K562 (cell line): ENCODE results near the gene IL6R. TPM values are rescaled to one million over a fixed set of nuclear protein-coding genes. Genes with fewer than 3 reads are reported as not detected.

ENCODE experiments used
- ATAC-seq: fragments of 200-7000 bp; cut with Tn5 transposase; 3 replicates; pipeline ENCODE4 v1.9.1; 2020; ENCODE audit warnings: moderate library complexity
- BruUV-seq: library from RNA; stranded (reverse); fragments of 400-500 nt; replicated peaks from 2 replicates; lab custom pipeline; 2021; lab: Mats Ljungman, UMichigan
- CTCF ChIA-PET: fragments of 300-600 bp; formaldehyde crosslinking; extraction: SDS; loops from one replicate; lab custom pipeline; 2021; ENCODE audit warnings: low intra/inter-chr PET ratio; lab: Yijun Ruan, JAX
- POLR2A ChIA-PET: fragments of 300-600, 350-650 bp; sonication (Branson Sonifier 250); formaldehyde crosslinking; extraction: SDS; loops from one replicate; lab custom pipeline; 2021; ENCODE audit warnings: antibody characterized with exemption, inconsistent platforms; lab: Yijun Ruan, JAX
- DNase-seq, 4 experiments: peaks; one replicate each; pipeline versions ENCODE4 v3.0.0 to v3.0.0-alpha.2; 2011 to 2018; ENCODE audit warnings: low spot score in 3 of 4, mixed read lengths in 3 of 4; ENCODE audit errors: extremely low read depth in 1 of 4
- FAIRE-seq: peaks from 2 replicates; lab custom pipeline; 2011; peaks lifted over from hg19 to GRCh38; lab: Jason Lieb, UNC
- H2AFZ ChIP-seq: 2 replicates; pipeline ENCODE4 v1.6.0; 2011; ENCODE audit warnings: low read depth, low read length, control low read depth, inconsistent platforms
- H3K27ac ChIP-seq: fragments of 200-600 bp; 3 replicates; pipeline ENCODE4 v1.8.0; 2011; ENCODE audit warnings: low read depth, mild to moderate bottlenecking, control low read depth, inconsistent platforms, low read length, moderate library complexity, mixed read lengths; ENCODE audit errors: extremely low read depth
- H3K27me3 ChIP-seq, 2 experiments: fragments of 300-600 bp in 1 of 2; 2 replicates in 1 of 2; 3 replicates in 1 of 2; pipeline versions ENCODE4 v1.6.0 to v1.8.0; 2011; ENCODE audit warnings: inconsistent platforms in 2 of 2, low read length in 2 of 2, mild to moderate bottlenecking in 1 of 2, mixed read lengths in 1 of 2, moderate library complexity in 1 of 2; ENCODE audit not compliant: control insufficient read depth in 2 of 2, insufficient read depth in 2 of 2
- H3K36me3 ChIP-seq: fragments of 300-600 bp; 3 replicates; pipeline ENCODE4 v1.8.0; 2011; ENCODE audit warnings: mild to moderate bottlenecking, low read length, inconsistent platforms; ENCODE audit not compliant: control insufficient read depth, insufficient read depth
- H3K4me1 ChIP-seq, 2 experiments: fragments of 200-600 bp in 1 of 2; replicated peaks in 1 of 2; 2 replicates in 1 of 2; 3 replicates in 1 of 2; pipeline versions ENCODE4 v1.5.1 to v1.8.0; 2011; ENCODE audit warnings: inconsistent platforms in 2 of 2, low read length in 2 of 2, mild to moderate bottlenecking in 1 of 2, mixed read lengths in 1 of 2, moderate library complexity in 1 of 2; ENCODE audit not compliant: control insufficient read depth in 2 of 2, insufficient read depth in 2 of 2
- H3K4me2 ChIP-seq: 2 replicates; pipeline ENCODE4 v1.6.1; 2011; ENCODE audit warnings: low read length, control low read depth, inconsistent platforms, mixed read lengths; ENCODE audit not compliant: insufficient read depth
- H3K4me3 ChIP-seq: fragments of 200-600 bp; sonication (generic), shearing (Covaris generic); 2 replicates; pipeline ENCODE4 v1.5.1; 2016; ENCODE audit warnings: control low read depth, inconsistent platforms
- H3K79me2 ChIP-seq: fragments of 200-600 bp; 3 replicates; pipeline ENCODE4 v1.8.0; 2011; ENCODE audit warnings: low read length, inconsistent platforms; ENCODE audit not compliant: control insufficient read depth, insufficient read depth
- H3K9ac ChIP-seq, 2 experiments: 2 replicates each; pipeline versions ENCODE4 v1.6.0 to v1.6.1; 2011; ENCODE audit warnings: low read depth in 2 of 2, low read length in 2 of 2, control low read depth in 1 of 2, inconsistent platforms in 1 of 2, mild to moderate bottlenecking in 1 of 2, mixed read lengths in 1 of 2; ENCODE audit not compliant: insufficient read depth in 1 of 2
- H3K9me1 ChIP-seq: one replicate; pipeline ENCODE4 v1.6.0; 2011; ENCODE audit warnings: inconsistent platforms, mild to moderate bottlenecking, low read length, moderate library complexity; ENCODE audit not compliant: control insufficient read depth, insufficient read depth
- H3K9me3 ChIP-seq: replicated peaks from 2 replicates; pipeline ENCODE4 v1.5.1; 2011; ENCODE audit warnings: low read depth, low read length, inconsistent platforms; ENCODE audit not compliant: control insufficient read depth, insufficient read depth
- H4K20me1 ChIP-seq: replicated peaks from 2 replicates; pipeline ENCODE4 v1.6.1; 2011; ENCODE audit warnings: low read length, inconsistent platforms, mixed read lengths; ENCODE audit not compliant: control insufficient read depth, insufficient read depth
- FOSL1 ChIP-seq: fragments of 200-800 bp; sonication (Bioruptor generic); conservative IDR thresholded peaks from 2 replicates; pipeline ENCODE4 v1.6.1; 2016; ENCODE audit warnings: missing genetic modification characterization, missing compliant biosample characterization
- HDGF ChIP-seq: fragments of 450-650 bp; IDR thresholded peaks from 2 replicates; pipeline ENCODE4 v1.6.1; 2016
- LARP7 ChIP-seq: fragments of 450-650 bp; IDR thresholded peaks from 2 replicates; pipeline ENCODE4 v1.6.1; 2016
- MCM7 ChIP-seq, 2 experiments: fragments of 450-650 bp; IDR thresholded peaks; 2 replicates each; pipeline ENCODE4 v1.6.1; 2016 to 2018
- NR2C1 ChIP-seq, 2 experiments: fragments of 450-650 bp; IDR thresholded peaks; 2 replicates each; pipeline ENCODE4 v1.6.1; 2017; ENCODE audit warnings: mild to moderate bottlenecking in 2 of 2, antibody characterized with exemption in 1 of 2, inconsistent platforms in 1 of 2, missing compliant biosample characterization in 1 of 2, missing genetic modification characterization in 1 of 2
- YY1 ChIP-seq, 3 experiments: IDR thresholded peaks; 2 replicates each; pipeline ENCODE4 v1.6.1; 2011; ENCODE audit warnings: low read length in 2 of 3, mild to moderate bottlenecking in 2 of 3, moderate library complexity in 2 of 3, borderline replicate concordance in 1 of 3, control low read depth in 1 of 3, low read depth in 1 of 3; ENCODE audit not compliant: insufficient read depth in 3 of 3, insufficient replicate concordance in 2 of 3, control insufficient read depth in 1 of 3, insufficient read length in 1 of 3; ENCODE audit errors: extremely low read depth in 1 of 3
- ZFX ChIP-seq: sonication (generic); formaldehyde crosslinking; IDR thresholded peaks from 2 replicates; pipeline ENCODE4 v1.8.0; 2022; ENCODE audit warnings: mild to moderate bottlenecking, missing genetic modification reagents, moderate library complexity
- ZNF699 ChIP-seq: fragments of 250-450 bp; sonication (Bioruptor Pico); IDR thresholded peaks from 2 replicates; pipeline ENCODE4 v1.8.0; 2021; ENCODE audit warnings: mild to moderate bottlenecking, moderate library complexity; ENCODE audit not compliant: insufficient replicate concordance
- WGBS: fragments of 100-300 bp; shearing (Covaris generic); methylation state at CpG from one replicate; pipeline ENCODE4 v1.1.6; 2016; ENCODE audit warnings: low coverage, mixed read lengths; ENCODE audit not compliant: insufficient coverage; ENCODE audit errors: missing lambda C conversion rate; 5-methylcytosine and 5-hydroxymethylcytosine counted together
- in situ Hi-C: fragments of 300-500 bp; cut with MboI; formaldehyde crosslinking; loops from 4 replicates; pipeline ENCODE4 v1.15.0; 2018; ENCODE audit warnings: inconsistent platforms, mixed read lengths
- intact Hi-C: fragments of 100-400 bp; cut with micrococcal nuclease; formaldehyde crosslinking; loops from 2 replicates; pipeline ENCODE4 v1.14.2; 2022
- polyA plus RNA-seq, 8 experiments: library from polyadenylated mRNA; depleted of rRNA in 4 of 8; stranded (reverse) in 5 of 8; unstranded in 3 of 8; fragments of >200 nt; fragmentation: Nextera tagmentation in 2 of 8; fragmentation: Illumina TruSeq in 1 of 8; extraction: Ambion mirVana in 2 of 8; extraction: Trizol in 1 of 8; gene quantifications; 2 replicates each; pipeline versions ENCODE4 v1.2.1 to v1.2.3, GENCODE V29; 2011 to 2014; ENCODE audit warnings: inconsistent platforms in 1 of 8, missing spikeins in 1 of 8
- total RNA-seq, 7 experiments: library from RNA; depleted of rRNA in 6 of 7; stranded (reverse); fragments of >200 nt in 6 of 7; fragmentation: Illumina TruSeq in 2 of 7; extraction: Trizol in 2 of 7; gene quantifications; 2 replicates each; pipeline versions ENCODE4 v1.2.1 to v1.2.3, GENCODE V29; 2011 to 2021; ENCODE audit warnings: low replicate concordance in 1 of 7
- TF ChIP-seq, protein P1 (sequence below): fragments of 250-450 bp; sonication (Bioruptor Pico); IDR thresholded peaks from 2 replicates; pipeline ENCODE4 v1.4.0; 2020; ENCODE audit warnings: mild to moderate bottlenecking
- TF ChIP-seq, protein P2 (sequence below): sonication (generic); formaldehyde crosslinking; IDR thresholded peaks from 2 replicates; pipeline ENCODE4 v1.8.0; 2022; ENCODE audit warnings: mild to moderate bottlenecking, missing genetic modification reagents

IL6R gene
- total and polyA plus RNA-seq, 9 of the 15 experiments (the other 6 are each of a cell fraction or from before 2014, with no cell fraction given) = 0.05 to 1.1 (median 0.11) TPM; not detected in 2

DNA sequence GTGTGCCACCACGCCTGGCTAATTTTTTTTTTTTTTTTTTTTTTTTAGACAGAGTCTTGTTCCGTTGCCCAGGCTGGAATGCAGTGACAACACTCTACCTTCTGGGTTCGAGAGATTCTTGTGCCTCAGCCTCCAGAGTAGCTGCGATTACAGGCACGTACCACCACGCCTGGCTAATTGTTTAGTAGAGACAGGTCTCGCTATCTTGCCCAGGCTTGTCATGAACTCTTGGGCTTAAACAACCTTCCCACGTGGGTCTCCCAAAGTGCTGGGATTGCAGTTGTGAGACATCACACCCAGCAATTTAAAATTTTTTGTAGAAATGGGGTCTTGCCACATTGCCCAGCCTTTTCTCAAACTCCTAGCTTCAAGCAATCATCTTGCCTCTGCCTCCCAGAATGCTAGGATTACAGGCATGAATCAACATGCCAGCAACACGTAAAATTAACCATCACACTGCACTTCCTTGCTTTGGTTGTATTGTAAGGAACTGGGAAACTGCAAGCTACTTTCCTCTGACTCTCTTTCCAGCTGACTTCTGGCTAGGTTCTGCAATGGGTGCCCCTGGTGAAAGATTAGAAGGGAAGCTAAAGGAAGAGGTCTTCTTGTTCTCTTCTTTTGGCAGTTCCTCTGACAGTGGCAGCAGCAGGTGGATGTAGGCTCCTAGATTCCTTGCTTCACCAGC lies 13.9 kb upstream of the IL6R start:
- Histone ChIP-seq H3K9me1 (no peaks in the 10 kb centered on the region), H3K27me3 (no peaks in the 10 kb centered on the region), H3K9ac (no peak overlapping the region), H3K4me2 (no peak overlapping the region), H3K79me2 (no peaks in the 10 kb centered on the region), H2AFZ (no peak overlapping the region), H3K4me3 (no peak overlapping the region), H3K9me3 (no peaks in the 10 kb centered on the region; the same call in 1 of the 2 replicates), H3K4me1 (peaks cover 8 to 11% of the 10 kb centered on the region in 2 experiments; a peak in 4 of 5 replicates), H4K20me1 (no peaks in the 10 kb centered on the region), H3K27ac (no peak overlapping the region), H3K36me3 (no peaks in the 10 kb centered on the region)
- WGBS = 30% methylated on average over 9 of the region's 9 CpGs
- POLR2A ChIA-PET = interaction anchor here (0.6 to 1.5 kb wide), 4 partner anchors 9 to 343 kb away, joined by 3 to 5 read pairs (median 4); no protein-coding TSS in a partner anchor
- DNase-seq (no peak), ATAC-seq (no peak), FAIRE-seq (no peak)
- intact Hi-C loops (no loop called here), in situ Hi-C loops (no loop called here)
- TF ChIP-seq YY1 (IDR thresholded peaks at IDR 0.05; ENCODE audit: borderline replicate concordance in 1 of 3, control insufficient read depth in 1 of 3, extremely low read depth in 1 of 3, insufficient read depth in 3 of 3, insufficient read length in 1 of 3, insufficient replicate concordance in 2 of 3, low read depth in 1 of 3, low read length in 2 of 3) (no peak), MCM7 (IDR thresholded peaks at IDR 0.05) (no peak), ZFX (CRISPR knock-in tag) (no peak), LARP7 (no peak), ZNF699 (no peak), NR2C1 (IDR thresholded peaks at IDR 0.05) (no peak), NR2C1 (tag; IDR thresholded peaks at IDR 0.05) (no peak), HDGF (no peak), FOSL1 (no peak)
- TF ChIP-seq, protein P1, sequence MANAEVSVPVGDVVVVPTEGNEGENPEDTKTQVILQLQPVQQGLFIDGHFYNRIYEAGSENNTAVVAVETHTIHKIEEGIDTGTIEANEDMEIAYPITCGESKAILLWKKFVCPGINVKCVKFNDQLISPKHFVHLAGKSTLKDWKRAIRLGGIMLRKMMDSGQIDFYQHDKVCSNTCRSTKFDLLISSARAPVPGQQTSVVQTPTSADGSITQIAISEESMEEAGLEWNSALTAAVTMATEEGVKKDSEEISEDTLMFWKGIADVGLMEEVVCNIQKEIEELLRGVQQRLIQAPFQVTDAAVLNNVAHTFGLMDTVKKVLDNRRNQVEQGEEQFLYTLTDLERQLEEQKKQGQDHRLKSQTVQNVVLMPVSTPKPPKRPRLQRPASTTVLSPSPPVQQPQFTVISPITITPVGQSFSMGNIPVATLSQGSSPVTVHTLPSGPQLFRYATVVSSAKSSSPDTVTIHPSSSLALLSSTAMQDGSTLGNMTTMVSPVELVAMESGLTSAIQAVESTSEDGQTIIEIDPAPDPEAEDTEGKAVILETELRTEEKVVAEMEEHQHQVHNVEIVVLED (CRISPR knock-in tag) = no peak
- TF ChIP-seq, protein P2, sequence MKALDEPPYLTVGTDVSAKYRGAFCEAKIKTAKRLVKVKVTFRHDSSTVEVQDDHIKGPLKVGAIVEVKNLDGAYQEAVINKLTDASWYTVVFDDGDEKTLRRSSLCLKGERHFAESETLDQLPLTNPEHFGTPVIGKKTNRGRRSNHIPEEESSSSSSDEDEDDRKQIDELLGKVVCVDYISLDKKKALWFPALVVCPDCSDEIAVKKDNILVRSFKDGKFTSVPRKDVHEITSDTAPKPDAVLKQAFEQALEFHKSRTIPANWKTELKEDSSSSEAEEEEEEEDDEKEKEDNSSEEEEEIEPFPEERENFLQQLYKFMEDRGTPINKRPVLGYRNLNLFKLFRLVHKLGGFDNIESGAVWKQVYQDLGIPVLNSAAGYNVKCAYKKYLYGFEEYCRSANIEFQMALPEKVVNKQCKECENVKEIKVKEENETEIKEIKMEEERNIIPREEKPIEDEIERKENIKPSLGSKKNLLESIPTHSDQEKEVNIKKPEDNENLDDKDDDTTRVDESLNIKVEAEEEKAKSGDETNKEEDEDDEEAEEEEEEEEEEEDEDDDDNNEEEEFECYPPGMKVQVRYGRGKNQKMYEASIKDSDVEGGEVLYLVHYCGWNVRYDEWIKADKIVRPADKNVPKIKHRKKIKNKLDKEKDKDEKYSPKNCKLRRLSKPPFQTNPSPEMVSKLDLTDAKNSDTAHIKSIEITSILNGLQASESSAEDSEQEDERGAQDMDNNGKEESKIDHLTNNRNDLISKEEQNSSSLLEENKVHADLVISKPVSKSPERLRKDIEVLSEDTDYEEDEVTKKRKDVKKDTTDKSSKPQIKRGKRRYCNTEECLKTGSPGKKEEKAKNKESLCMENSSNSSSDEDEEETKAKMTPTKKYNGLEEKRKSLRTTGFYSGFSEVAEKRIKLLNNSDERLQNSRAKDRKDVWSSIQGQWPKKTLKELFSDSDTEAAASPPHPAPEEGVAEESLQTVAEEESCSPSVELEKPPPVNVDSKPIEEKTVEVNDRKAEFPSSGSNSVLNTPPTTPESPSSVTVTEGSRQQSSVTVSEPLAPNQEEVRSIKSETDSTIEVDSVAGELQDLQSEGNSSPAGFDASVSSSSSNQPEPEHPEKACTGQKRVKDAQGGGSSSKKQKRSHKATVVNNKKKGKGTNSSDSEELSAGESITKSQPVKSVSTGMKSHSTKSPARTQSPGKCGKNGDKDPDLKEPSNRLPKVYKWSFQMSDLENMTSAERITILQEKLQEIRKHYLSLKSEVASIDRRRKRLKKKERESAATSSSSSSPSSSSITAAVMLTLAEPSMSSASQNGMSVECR (CRISPR knock-in tag) = no peak
- BruUV-seq = no TSS peak
- CTCF ChIA-PET = no interaction called here
